CD8-positive, alpha-beta memory T cell (primary cell): ENCODE measurements around the gene BCLAF3. TPM values are rescaled to one million over a fixed set of nuclear protein-coding genes. Genes with fewer than 3 reads are reported as not detected.

Experiments used
- CTCF ChIA-PET: fragments of 350-600 bp; sonication (Branson Sonifier 250); formaldehyde crosslinking; loops from one replicate; lab custom pipeline; 2021; ENCODE audit warnings: antibody characterized with exemption; lab: Charles Lee
- POLR2A ChIA-PET: fragments of 350-600 bp; sonication (Branson Sonifier 250); formaldehyde crosslinking; loops from one replicate; lab custom pipeline; 2021; ENCODE audit warnings: antibody characterized with exemption; lab: Charles Lee
- DNase-seq, 5 donors: peaks; one replicate each; pipeline versions ENCODE4 v3.0.0 to v3.0.0-alpha.2; 2020 to 2022; ENCODE audit warnings: mixed read lengths in 1 of 5
- H3K27ac ChIP-seq: one replicate; pipeline ENCODE4 v1.7.0; 2013; ENCODE audit warnings: low read depth, mild to moderate bottlenecking, low read length, moderate library complexity
- H3K27me3 ChIP-seq: 2 replicates; pipeline ENCODE4 v1.7.0; 2013; ENCODE audit warnings: low read length, mild to moderate bottlenecking; ENCODE audit not compliant: insufficient read depth, poor library complexity, severe bottlenecking
- H3K36me3 ChIP-seq: 2 replicates; pipeline ENCODE4 v1.7.0; 2013; ENCODE audit warnings: mild to moderate bottlenecking, low read length, moderate library complexity; ENCODE audit not compliant: insufficient read depth
- H3K4me1 ChIP-seq: 2 replicates; pipeline ENCODE4 v1.7.0; 2013; ENCODE audit warnings: mild to moderate bottlenecking, low read length, moderate library complexity; ENCODE audit not compliant: insufficient read depth
- H3K4me3 ChIP-seq: 2 replicates; pipeline ENCODE4 v1.7.0; 2013; ENCODE audit warnings: mild to moderate bottlenecking, low read length
- H3K9me3 ChIP-seq: 2 replicates; pipeline ENCODE4 v1.7.0; 2013; ENCODE audit warnings: mild to moderate bottlenecking, low read length
- H3K27ac Mint-ChIP-seq, 8 donors: one replicate each; pipeline ENCODE4 v1.8.0; 2020 to 2021; ENCODE audit warnings: mixed read lengths in 8 of 8, mild to moderate bottlenecking in 6 of 8, inconsistent platforms in 3 of 8, moderate library complexity in 3 of 8
- H3K27me3 Mint-ChIP-seq, 2 donors: one replicate each; pipeline ENCODE4 v1.8.0; 2020 to 2021; ENCODE audit warnings: mixed read lengths in 2 of 2, mild to moderate bottlenecking in 1 of 2, moderate library complexity in 1 of 2
- H3K36me3 Mint-ChIP-seq, 3 donors: one replicate each; pipeline ENCODE4 v1.8.0; 2020 to 2021; ENCODE audit warnings: mixed read lengths in 3 of 3, inconsistent platforms in 1 of 3, mild to moderate bottlenecking in 1 of 3
- H3K4me1 Mint-ChIP-seq, 3 donors: one replicate each; pipeline ENCODE4 v1.8.0; 2020 to 2021; ENCODE audit warnings: mixed read lengths in 3 of 3, inconsistent platforms in 1 of 3, mild to moderate bottlenecking in 1 of 3
- H3K4me3 Mint-ChIP-seq, 7 donors: one replicate each; pipeline ENCODE4 v1.8.0; 2020 to 2021; ENCODE audit warnings: mixed read lengths in 7 of 7, mild to moderate bottlenecking in 6 of 7, moderate library complexity in 4 of 7, inconsistent platforms in 2 of 7
- H3K9me3 Mint-ChIP-seq, 5 donors: one replicate each; pipeline ENCODE4 v1.8.0; 2020 to 2022; ENCODE audit warnings: mixed read lengths in 5 of 5, mild to moderate bottlenecking in 3 of 5, moderate library complexity in 2 of 5, inconsistent platforms in 1 of 5
- polyA plus RNA-seq: library from polyadenylated mRNA; unstranded; fragments of 300-500 nt; fragmentation: Illumina TruSeq; gene quantifications from one replicate; pipeline ENCODE4 v1.2.3, GENCODE V29; 2021
- total RNA-seq, 2 experiments: library from RNA; stranded (reverse); gene quantifications; one replicate each; pipeline ENCODE4 v1.2.3, GENCODE V29; 2021

BCLAF3 gene
- total and polyA plus RNA-seq, 3 experiments from 2014 or later, result 2.9 to 4.9 (median 4.3) TPM

- no peaks in the 10 kb centered on the region for H3K9me3 ChIP-seq
- H3K4me3 Mint-ChIP-seq, result no peak overlapping the region
- H3K27ac Mint-ChIP-seq, result peak overlapping the region in 1 of 8 donors; percentile 8
- H3K27ac ChIP-seq, result no peak overlapping the region
- H3K27me3 ChIP-seq, result no peaks in the 10 kb centered on the region
- peaks cover 12 to 43% (median 14%) of the 10 kb centered on the region in 3 donors for H3K36me3 Mint-ChIP-seq
- ChIA-PET CTCF (no interaction called here), POLR2A (no interaction called here)
- peaks cover 0 to 3% of the 10 kb centered on the region in 2 donors for H3K27me3 Mint-ChIP-seq
- peaks cover 5% of the 10 kb centered on the region for H3K36me3 ChIP-seq
- no peak for DNase-seq
- no peaks in the 10 kb centered on the region for H3K9me3 Mint-ChIP-seq
- peaks cover 0 to 16% (median 0%) of the 10 kb centered on the region in 3 donors for H3K4me1 Mint-ChIP-seq
- no peaks in the 10 kb centered on the region for H3K4me1 ChIP-seq
- H3K4me3 ChIP-seq, result no peak overlapping the region
Measured at GRCh38 chrX:19964017-19964710, 26.7 kb downstream of the BCLAF3 start.

- POLR2A ChIA-PET, result no interaction called here
- Mint-ChIP-seq H3K9me3 (no peaks in the 10 kb centered on the region), H3K36me3 (peaks cover 4 to 30% (median 7%) of the 10 kb centered on the region in 3 donors), H3K27ac (no peak overlapping the region), H3K27me3 (peaks cover 0 to 1% of the 10 kb centered on the region in 2 donors), H3K4me3 (no peak overlapping the region), H3K4me1 (peaks cover 0 to 12% (median 0%) of the 10 kb centered on the region in 3 donors)
- no peak for DNase-seq
- H3K4me3 ChIP-seq, result no peak overlapping the region
- peaks cover 5% of the 10 kb centered on the region for H3K36me3 ChIP-seq
- no peaks in the 10 kb centered on the region for H3K27me3 ChIP-seq
- CTCF ChIA-PET, result interaction anchor here (1.3 kb wide), 1 partner anchor 12 kb away, joined by 3 read pairs; no protein-coding TSS in a partner anchor
- no peak overlapping the region for H3K27ac ChIP-seq
- H3K4me1 ChIP-seq, result no peaks in the 10 kb centered on the region
- no peaks in the 10 kb centered on the region for H3K9me3 ChIP-seq
Measured at GRCh38 chrX:19960913-19961312, 29.9 kb downstream of the BCLAF3 start.

- peaks cover 0 to 26% (median 0%) of the 10 kb centered on the region in 3 donors for H3K36me3 Mint-ChIP-seq
Measured at GRCh38 chrX:19958552-19959486, 32.0 kb downstream of the BCLAF3 start.

GRCh38 chrX:19956923-19957322 lies 33.9 kb downstream of the BCLAF3 start:
- Mint-ChIP-seq H3K27me3 (no peaks in the 10 kb centered on the region), H3K36me3 (peaks cover 0 to 33% (median 3%) of the 10 kb centered on the region in 3 donors), H3K4me1 (peaks cover 0 to 4% (median 0%) of the 10 kb centered on the region in 3 donors), H3K4me3 (no peak overlapping the region), H3K27ac (no peak overlapping the region), H3K9me3 (no peaks in the 10 kb centered on the region)
- no peak for DNase-seq
- no peaks in the 10 kb centered on the region for H3K4me1 ChIP-seq
- H3K36me3 ChIP-seq, result no peaks in the 10 kb centered on the region
- no peaks in the 10 kb centered on the region for H3K9me3 ChIP-seq
- no peak overlapping the region for H3K27ac ChIP-seq
- no peaks in the 10 kb centered on the region for H3K27me3 ChIP-seq
- no peak overlapping the region for H3K4me3 ChIP-seq
- CTCF ChIA-PET, result interaction anchor here (1.2 kb wide), 1 partner anchor 8 kb away, joined by 3 read pairs; no protein-coding TSS in a partner anchor
- POLR2A ChIA-PET, result no interaction called here

More at GRCh38 chrX:19958552-19959486, 32.0 kb downstream of the BCLAF3 start:
- no peak overlapping the region for H3K27ac ChIP-seq
- no peak overlapping the region for H3K4me3 Mint-ChIP-seq
- no peak overlapping the region for H3K4me3 ChIP-seq
- H3K4me1 ChIP-seq, result no peaks in the 10 kb centered on the region
- peaks cover 0 to 1% of the 10 kb centered on the region in 2 donors for H3K27me3 Mint-ChIP-seq
- H3K4me1 Mint-ChIP-seq, result peaks cover 0 to 4% (median 0%) of the 10 kb centered on the region in 3 donors
- H3K9me3 ChIP-seq, result no peaks in the 10 kb centered on the region
- H3K27me3 ChIP-seq, result no peaks in the 10 kb centered on the region
- no peak overlapping the region for H3K27ac Mint-ChIP-seq
- ChIA-PET POLR2A (no interaction called here), CTCF (no interaction called here)
- no peaks in the 10 kb centered on the region for H3K9me3 Mint-ChIP-seq
- no peak for DNase-seq
- H3K36me3 ChIP-seq, result no peaks in the 10 kb centered on the region

GRCh38 chrX:19956306-19956705 lies 34.6 kb downstream of the BCLAF3 start:
- no peaks in the 10 kb centered on the region for H3K27me3 Mint-ChIP-seq
- Histone ChIP-seq H3K27ac (no peak overlapping the region), H3K27me3 (no peaks in the 10 kb centered on the region), H3K4me1 (no peaks in the 10 kb centered on the region), H3K4me3 (no peak overlapping the region), H3K9me3 (no peaks in the 10 kb centered on the region), H3K36me3 (no peaks in the 10 kb centered on the region)
- no peak overlapping the region for H3K4me3 Mint-ChIP-seq
- peak overlapping the region in 1 of 8 donors; percentile 39 for H3K27ac Mint-ChIP-seq
- ChIA-PET POLR2A (no interaction called here), CTCF (no interaction called here)
- H3K36me3 Mint-ChIP-seq, result peaks cover 0 to 32% (median 3%) of the 10 kb centered on the region in 3 donors
- H3K4me1 Mint-ChIP-seq, result peaks cover 0 to 4% (median 0%) of the 10 kb centered on the region in 3 donors
- no peaks in the 10 kb centered on the region for H3K9me3 Mint-ChIP-seq
- DNase-seq, result no peak

- DNase-seq, result no peak
- no peaks in the 10 kb centered on the region for H3K9me3 Mint-ChIP-seq
- no peaks in the 10 kb centered on the region for H3K36me3 ChIP-seq
- H3K4me1 Mint-ChIP-seq, result no peaks in the 10 kb centered on the region
- H3K27me3 ChIP-seq, result no peaks in the 10 kb centered on the region
- H3K27ac Mint-ChIP-seq, result no peak overlapping the region
- no peak overlapping the region for H3K27ac ChIP-seq
- H3K4me3 Mint-ChIP-seq, result no peak overlapping the region
- no peak overlapping the region for H3K4me3 ChIP-seq
- peaks cover 3 to 32% (median 3%) of the 10 kb centered on the region in 3 donors for H3K36me3 Mint-ChIP-seq
- ChIA-PET CTCF (no interaction called here), POLR2A (no interaction called here)
- H3K9me3 ChIP-seq, result no peaks in the 10 kb centered on the region
- H3K27me3 Mint-ChIP-seq, result no peaks in the 10 kb centered on the region
- no peaks in the 10 kb centered on the region for H3K4me1 ChIP-seq
Measured at GRCh38 chrX:19955306-19955705, 35.6 kb downstream of the BCLAF3 start.

- Histone ChIP-seq H3K27ac (no peak overlapping the region), H3K36me3 (no peaks in the 10 kb centered on the region), H3K9me3 (no peaks in the 10 kb centered on the region), H3K4me1 (no peaks in the 10 kb centered on the region), H3K4me3 (no peak overlapping the region), H3K27me3 (no peaks in the 10 kb centered on the region)
- Mint-ChIP-seq H3K4me1 (no peaks in the 10 kb centered on the region), H3K9me3 (no peaks in the 10 kb centered on the region), H3K27me3 (no peaks in the 10 kb centered on the region), H3K4me3 (no peak overlapping the region), H3K27ac (no peak overlapping the region), H3K36me3 (peaks cover 3 to 40% (median 5%) of the 10 kb centered on the region in 3 donors)
- ChIA-PET CTCF (no interaction called here), POLR2A (no interaction called here)
- DNase-seq, result no peak
Measured at GRCh38 chrX:19954335-19955096, 36.3 kb downstream of the BCLAF3 start.
